Activated CD4-positive, alpha-beta T cell treated with anti-CD3 and anti-CD28 coated beads for 4 hours (primary cell): ENCODE measurements around the gene CYP2C18.
"Not testable (repeated sequence)": the region's sequence is repeated elsewhere in the genome, so short reads cannot be mapped to it uniquely, and the experiment has no call there.

Source experiments
- DNase-seq, 2 donors: peaks; one replicate each; pipeline ENCODE4 v3.0.0-alpha.2; 2020

Gene CYP2C18

DNA sequence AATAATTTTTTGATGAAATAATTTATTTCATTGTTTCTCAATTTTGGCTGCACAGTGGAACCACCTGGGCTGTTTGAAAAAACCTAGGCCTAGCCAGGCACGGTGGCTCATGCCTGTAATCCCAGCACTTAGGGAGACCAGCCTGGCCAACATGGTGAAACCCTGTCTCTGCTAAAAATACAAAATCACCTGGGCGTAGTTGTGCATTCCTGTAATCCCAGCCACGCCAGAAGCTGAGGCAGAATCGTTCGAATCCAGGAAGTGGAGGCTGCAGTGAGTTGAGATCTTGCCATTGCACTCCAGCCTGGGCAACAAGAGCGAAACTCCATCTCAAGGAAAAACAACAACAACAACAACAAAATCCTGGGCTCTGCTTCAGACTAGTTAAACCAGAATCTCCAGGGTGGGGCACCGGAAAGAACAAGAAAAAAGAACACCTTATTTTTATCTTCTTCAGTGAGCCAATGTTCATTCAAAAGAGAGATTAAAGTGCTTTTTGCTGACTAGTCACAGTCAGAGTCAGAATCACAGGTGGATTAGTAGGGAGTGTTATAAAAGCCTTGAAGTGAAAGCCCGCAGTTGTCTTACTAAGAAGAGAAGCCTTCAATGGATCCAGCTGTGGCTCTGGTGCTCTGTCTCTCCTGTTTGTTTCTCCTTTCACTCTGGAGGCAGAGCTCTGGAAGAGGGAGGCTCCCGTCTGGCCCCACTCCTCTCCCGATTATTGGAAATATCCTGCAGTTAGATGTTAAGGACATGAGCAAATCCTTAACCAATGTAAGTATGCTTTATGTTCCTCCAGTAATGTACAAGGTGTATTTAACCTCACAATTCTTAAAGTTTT lies at the start of gene CYP2C18:
Gene CYP2C18, plus strand, starts transcription at position 516 of the 841 bp plus-strand sequence. Its CDS starts 91 bp downstream, at position 607.
- DNase-seq = no peak

DNA sequence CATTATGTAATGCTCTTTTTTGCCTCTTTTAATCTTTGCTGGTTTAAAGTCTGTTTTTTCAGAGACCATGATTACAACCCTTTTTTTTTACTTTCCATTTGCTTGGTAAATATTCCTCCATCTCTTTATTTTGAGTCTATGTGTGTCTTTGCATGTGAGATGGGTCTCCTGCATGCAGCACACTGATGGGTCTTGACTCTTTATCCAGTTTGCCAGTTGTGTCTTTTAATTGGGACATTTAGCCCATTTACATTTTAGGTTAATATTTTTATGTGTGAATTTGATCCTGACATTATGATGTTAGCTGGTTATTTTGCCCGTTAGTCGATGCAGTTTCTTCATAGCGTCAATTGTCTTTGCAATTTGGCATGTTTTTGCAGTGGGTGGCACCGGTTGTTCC lies 45.4 kb upstream of the CYP2C18 start:
- not testable (repeated sequence) for DNase-seq

DNA sequence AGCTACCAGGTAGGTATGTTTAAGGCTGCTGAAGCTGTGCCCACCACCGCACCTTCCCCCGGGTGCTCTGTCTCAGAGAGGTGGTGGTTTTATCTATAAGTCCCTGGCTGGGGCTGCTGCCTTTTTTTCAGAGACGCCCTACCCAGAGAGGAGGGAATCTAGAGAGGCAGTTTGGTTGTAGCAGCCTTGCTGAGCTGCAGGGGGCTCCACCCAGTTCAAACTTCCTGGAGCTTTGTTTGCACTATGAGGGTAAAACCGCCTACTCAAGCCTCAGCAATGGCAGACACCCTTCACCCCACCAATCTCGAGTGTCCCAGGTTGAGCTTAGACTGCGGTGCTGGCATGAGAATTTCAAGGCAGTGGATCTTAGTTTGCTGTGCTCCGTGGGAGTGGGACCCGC lies 43.6 kb upstream of the CYP2C18 start:
- DNase-seq = no peak

DNA sequence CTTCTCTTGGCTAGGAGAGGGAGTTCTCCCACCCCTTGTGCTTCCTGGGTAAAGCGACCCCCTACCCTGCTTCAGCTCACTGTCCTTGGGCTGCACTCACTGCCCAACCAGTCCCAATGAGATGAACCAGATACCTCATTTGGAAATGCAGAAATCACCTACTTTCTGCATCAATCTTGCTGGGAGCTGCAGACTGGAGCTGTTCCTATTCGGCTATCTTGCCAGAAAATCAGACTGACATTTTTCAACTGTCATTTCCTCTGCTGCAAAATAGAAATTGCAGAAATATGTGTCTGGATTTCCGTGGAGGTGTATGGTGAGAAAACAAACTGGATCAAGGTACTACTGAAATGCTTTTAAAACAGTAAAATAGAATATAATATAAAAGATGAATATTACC lies 43.0 kb upstream of the CYP2C18 start:
- no peak for DNase-seq

DNA sequence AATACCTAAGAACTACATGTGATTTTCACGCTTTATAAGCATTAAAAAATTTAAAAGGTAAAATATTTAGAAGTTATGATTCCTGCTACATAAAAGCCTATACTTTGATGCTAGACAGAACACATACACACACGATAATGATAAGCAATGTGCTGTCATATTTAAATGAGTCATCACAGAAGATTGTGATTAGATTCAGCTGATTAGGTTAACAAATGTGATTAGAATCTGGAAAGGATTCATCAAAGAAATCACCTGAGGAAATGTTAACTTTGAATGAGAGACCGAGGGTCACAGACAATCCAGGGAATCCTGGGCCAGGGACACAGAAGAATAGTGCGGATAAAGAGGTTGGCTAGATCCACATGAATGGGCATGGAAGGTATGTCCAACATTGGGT lies 42.0 kb upstream of the CYP2C18 start:
- no peak for DNase-seq

DNA sequence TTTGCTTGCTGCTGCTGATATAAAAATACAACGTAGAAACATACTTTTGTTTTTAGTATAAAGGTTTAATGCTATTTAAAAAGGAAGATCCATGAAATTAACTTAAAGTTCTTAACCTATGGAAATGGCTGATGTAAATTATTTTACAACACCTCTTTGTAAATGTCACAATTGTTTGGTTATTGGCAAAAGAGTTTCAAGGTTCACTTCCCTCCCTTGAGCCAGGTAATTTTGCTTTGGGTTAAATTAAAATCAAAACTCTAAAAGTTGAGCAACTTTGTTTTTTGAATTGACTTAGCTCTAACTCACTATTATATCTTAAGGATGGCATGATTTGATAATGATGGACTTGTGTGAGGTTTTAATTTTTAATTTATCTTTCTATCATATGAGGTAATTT lies 39.2 kb upstream of the CYP2C18 start:
- DNase-seq = no peak

DNA sequence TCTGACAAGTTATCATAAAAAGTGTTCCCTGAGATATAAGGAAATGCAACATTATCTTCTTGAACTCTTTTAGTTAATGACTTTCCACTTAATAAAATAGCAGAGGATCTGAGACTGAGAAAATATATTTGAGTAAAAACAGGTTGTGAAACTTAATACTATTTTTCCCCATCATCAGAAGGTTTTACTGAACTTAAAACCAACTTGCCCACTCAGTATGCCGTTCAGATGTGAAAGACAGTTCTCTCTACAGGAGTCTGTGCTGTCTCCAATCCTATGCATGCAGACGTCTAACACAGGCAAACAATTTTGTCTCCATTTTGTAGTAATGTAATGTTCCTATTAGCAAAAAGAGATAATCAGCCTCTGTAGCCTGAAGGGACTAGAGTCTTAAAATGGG lies 38.2 kb upstream of the CYP2C18 start:
- no peak for DNase-seq

DNA sequence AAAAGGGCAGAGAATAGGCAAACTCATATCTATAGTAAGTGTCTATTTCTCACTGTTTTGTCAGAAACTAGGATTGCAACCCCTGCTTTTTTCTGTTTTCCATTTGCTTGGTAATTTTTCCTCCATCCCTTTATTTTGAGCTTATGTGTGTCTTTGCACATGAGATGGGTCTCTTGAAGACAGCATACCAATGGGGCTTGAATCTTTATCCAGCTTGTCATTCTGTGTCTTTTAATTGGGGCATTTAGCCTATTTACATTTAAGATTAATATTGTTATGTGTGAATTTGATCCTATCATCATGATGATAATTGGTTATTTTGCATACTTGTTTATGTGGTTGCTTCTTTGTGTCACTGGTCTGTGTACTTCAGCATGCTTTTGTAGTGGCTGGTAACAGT lies 28.3 kb upstream of the CYP2C18 start:
- not testable (repeated sequence) for DNase-seq

DNA sequence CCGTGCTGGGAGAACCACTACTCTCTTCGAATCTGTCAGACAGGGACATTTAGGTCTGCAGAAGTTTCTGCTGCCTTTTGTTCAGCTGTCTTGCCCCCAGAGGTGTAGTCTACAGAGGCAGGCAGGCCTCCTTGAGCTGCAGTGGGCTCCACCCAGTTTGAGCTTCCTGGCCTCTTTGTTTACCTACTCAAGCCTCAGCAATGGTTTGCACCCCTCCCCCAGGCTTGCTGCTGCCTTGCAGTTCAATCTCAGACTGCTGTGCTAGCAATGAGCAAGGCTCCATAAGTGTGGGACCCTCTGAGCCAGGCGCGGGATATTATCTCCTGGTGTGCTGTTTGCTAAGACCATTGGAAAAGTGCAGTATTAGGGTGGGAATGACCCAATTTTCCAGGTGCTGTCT lies 20.5 kb upstream of the CYP2C18 start:
- DNase-seq = not testable (repeated sequence)

DNA sequence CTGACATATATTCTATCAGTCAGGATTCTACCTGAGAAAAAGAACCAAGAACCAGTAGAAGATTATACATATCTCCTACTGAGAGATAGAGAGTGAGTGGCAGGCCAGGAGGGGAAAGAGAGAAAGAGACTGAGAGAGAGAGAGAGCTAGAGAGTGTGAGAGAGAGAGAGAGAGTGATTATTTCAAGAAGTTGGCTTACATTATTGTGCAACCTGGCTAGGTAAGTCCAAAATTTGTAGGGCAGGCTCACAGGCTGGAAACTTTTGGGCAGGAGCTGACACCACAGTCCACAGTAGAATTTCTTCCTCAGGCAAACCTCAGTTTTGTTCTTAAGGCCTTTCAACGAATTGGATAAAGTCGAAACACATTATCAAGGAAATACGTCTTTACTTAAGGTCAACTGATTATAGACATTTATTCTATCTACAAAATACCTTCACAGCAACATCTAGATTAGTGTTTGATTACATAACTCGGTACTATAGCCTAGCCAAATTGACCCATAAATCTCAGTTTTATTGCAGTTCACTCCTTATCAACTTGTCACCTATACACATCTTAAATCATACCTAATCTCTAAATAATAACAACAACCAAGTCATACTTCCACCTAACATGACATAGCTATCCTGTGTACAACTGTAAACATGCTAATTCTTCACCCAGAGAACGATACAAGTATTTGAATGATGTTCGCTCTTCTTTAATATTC lies 17.0 kb upstream of the CYP2C18 start:
- DNase-seq = no peak

DNA sequence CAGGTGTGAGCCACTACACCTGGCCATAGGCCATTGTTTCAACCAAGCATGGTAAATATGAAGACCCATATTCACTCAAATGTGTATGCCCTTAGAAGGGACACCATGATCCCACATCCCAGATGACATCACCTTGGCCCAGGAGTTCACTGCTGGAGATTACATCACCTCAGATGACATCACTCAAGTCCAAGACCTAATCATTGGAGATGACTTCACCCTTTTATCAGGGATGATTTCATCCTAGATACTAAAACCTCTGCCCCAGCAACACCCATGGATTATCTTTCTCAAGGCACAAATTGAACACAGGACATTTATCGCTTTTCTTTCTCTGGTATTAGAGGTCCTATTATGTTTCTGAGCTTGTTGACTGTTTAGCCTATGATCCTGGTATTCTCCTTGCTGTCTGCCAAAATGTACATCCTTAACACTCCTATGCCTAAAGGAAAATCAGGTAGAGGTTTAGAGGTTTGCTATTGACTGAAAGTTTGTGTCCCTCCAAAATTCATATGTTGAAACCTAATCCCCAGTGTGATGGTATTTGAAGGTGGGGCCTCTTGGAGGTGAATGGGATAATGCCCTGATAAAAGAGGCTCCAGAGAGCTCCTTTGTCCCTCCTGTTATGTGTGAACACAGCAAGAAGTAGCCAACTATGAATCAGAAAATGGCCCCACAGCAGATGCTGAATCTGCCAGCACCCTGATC lies 9.8 kb upstream of the CYP2C18 start:
- DNase-seq = no peak

DNA sequence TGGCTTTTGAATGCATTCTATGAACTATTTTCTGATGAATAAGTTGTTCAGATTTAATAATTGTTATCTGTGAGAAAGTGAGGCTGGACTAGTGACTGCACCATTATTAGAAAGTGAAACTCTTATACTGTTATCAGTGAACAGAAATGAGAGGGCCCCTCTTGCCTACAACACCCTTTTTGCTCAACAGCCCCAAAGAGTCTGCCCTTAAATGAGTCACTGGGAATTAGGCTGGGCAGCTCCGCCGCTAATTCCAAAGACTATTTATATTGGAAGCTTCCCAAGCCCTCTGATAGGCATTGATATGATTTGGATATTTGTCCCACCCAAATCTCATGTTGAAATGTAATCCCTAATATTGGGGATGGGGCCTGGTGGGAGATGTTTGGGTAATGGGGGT lies 7.0 kb upstream of the CYP2C18 start:
- DNase-seq = no peak

DNA sequence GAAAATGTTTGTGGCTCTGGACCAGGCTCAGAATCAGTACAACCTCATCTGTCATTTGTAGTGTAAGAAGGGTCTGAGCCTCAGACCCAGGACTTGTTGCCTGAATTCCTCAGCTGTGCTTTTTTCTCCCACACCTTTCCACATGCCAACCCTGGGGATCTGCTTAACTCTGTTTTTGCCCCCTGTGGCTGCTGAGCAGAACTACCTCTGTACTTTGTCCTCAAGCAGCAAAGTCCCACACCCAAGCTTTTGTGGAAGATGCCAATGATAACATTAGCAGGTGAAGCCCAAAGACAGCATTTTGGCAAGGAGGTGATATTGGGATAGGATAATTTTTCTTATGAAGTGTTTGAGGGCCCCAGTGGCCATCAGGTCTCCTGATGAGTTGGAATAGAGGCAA lies 5.8 kb upstream of the CYP2C18 start:
- DNase-seq = no peak

DNA sequence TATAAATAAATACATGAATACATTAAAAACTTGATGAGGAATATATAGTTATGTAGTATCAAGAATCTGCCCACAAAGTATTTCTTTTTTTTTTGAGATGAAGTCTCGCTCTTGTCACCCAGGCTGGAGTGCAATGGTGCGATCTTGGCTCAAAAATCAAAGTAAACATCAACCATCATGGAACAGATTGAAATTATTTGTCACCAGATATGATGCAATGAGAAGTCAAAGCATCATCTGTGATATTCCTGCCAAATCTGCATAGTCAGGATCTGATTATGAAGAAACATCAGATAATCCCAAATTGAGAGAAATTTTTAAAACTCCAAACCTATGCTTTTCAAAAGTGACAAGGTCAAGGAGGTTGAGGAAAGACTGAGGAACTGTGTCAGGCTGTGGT lies 5.1 kb upstream of the CYP2C18 start:
- DNase-seq = no peak

DNA sequence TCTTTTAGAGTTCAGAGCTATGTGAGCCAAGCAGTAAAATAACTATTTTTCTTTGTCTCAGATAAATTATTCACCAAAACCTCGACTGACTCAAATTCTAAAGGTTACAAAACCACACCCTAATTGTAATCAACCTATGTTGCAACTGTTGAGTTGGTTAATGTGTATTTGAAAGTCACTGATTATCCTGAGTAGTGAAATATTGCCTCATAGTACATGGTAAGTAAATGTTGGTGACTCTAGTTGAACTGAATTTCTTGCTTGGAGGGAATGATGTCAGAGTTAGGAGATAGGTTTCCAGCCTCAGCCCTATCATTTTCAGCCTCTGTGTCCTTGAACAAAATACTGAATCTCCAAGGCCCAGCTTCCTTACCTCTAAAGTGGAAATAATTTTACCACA lies 3.0 kb upstream of the CYP2C18 start:
- DNase-seq = no peak

DNA sequence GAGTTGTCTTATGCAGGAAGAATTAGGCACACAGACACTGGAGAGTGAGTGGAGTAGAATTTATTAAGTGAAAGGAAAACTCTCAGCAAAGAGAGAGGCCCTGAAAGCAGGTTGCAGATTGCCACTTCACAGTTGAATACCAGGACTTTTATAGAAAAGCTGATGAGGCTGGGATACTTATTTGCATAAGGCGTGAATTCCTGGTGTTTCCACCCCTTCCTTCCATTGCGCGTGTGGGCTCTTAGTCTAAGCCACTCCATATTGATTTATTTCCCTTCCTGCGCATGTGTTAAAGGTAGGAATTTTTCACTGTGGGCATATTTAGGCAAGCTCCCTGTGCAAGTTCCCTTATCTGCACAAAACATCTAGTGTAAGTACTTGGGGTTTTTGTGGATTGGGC lies 893 bp upstream of the CYP2C18 start:
- not testable (repeated sequence) for DNase-seq

DNA sequence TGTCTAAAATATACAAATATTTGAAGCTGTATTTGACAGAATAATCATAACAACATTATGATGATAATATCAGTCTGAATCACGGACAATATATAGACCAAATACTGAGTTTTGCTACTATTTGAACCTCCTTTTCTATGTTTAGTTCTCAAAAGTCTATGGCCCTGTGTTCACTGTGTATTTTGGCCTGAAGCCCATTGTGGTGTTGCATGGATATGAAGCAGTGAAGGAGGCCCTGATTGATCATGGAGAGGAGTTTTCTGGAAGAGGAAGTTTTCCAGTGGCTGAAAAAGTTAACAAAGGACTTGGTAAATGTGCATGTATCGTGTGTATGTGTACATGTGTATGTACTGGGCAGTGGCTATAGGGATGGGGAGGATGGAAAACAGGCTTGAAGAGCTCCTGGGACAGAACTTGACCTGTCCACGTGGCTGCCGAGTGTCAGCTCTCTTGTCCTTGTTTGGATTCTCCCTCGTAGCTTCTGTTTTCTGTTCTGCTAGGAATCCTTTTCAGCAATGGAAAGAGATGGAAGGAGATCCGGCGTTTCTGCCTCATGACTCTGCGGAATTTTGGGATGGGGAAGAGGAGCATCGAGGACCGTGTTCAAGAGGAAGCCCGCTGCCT lies 4.2 kb downstream of the CYP2C18 start:
- no peak for DNase-seq

DNA sequence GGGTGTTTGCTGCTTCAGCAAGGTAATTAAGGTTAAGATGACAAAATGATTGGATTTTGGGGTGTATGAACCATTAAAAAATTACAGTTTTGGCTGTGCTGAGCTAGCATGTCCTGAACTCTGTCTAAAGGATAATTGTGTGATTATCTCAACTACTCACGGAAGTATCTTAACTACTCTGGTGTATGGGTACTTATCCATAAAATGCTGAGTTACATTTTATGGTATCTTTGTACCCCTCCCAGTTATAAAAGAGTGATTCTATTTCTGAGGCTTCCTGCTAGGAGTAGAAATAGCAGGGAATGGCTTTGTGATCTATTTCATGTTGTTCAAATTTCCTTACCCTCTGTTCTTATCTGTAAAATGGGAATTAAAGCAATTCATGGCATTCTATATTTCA lies 22.6 kb downstream of the CYP2C18 start:
- no peak for DNase-seq

DNA sequence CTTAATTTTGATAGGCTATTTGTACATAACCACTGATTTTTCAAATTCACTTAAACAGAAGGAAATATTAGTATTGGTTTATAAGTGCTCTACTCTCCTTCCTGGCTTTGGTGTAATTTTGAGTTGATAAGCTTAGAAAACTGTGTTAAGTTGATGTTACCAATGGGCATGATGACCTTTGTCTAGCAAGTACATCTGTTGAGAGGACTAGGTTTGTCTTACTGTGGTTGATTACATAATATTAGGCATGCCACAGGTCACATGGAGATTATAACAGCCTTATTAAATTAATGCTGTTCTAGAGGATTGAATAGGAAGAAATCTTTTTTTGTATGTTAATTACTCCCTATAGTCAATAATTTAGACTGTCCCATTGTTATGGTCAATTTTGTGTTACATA lies 27.0 kb downstream of the CYP2C18 start:
- DNase-seq = no peak

DNA sequence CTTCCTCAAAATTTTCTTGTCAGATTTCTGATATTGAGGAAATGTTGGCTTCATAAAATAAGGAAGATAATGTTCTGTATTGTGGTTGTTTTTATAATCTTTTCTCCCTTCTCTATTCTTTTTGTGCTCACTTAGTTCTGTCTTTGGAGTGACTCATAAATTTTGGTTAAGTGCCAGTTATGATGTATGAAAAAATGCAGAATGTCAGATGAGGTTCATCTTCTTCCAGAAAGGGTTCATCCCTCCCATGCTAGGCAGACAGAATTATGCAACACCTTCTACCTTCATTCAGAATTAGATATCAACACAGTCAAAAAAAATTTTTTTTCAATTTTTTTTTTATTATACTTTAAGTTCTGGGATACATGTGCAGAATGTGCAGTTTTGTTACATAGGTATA lies 42.3 kb downstream of the CYP2C18 start:
- DNase-seq = no peak

DNA sequence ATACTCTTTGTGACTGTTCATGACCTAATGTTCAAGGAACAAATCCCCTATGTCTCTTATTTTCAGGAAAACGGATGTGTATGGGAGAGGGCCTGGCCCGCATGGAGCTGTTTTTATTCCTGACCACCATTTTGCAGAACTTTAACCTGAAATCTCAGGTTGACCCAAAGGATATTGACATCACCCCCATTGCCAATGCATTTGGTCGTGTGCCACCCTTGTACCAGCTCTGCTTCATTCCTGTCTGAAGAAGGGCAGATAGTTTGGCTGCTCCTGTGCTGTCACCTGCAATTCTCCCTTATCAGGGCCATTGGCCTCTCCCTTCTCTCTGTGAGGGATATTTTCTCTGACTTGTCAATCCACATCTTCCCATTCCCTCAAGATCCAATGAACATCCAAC lies 51.7 kb downstream of the CYP2C18 start:
- DNase-seq = no peak

DNA sequence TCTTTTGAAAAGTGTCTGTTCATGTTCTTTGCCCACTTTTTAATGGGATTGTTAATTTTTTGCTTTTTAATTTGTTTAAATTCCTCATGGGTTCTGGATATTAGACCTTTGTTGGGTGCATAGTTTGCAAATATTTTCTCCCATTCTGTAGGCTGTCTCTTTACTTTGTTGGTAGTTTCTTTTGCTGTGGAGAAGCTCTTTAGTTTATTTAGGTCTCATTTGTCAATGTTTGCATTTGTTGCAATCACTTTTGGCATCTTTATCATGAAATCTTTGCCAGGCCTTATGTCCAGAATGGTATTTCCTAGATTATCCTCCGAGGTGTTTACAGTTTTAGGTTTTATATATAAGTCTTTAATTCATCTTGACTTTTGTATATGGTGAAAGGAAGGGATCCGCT lies 55.1 kb downstream of the CYP2C18 start:
- DNase-seq = no peak

DNA sequence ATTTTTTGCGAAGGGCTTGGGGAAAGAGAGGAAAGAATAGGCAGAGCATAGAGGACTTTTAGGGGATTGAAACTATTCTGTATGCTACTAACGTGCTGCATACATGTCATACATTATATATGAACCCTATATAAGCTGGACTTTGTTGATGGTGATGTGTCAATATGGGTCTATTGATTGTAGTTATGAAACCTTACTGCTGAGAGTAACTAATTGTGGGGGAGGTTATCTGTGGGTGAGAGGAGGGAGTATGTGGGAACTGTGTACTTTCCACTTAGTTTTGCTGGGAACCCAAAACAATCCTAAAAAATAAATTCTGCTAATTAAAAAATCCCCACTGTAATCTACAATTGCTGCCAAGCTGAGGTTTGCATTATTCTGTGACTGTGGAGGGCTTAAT lies 63.6 kb downstream of the CYP2C18 start:
- DNase-seq = no peak
